DND-41 (cell line): ENCODE results near the gene PLXNA4.

Experiments used
- ATAC-seq: fragments of 200-7000 bp; cut with Tn5 transposase; 3 replicates; pipeline ENCODE4 v1.9.1; 2021; ENCODE audit warnings: low read depth; ENCODE audit not compliant: insufficient read depth
- DNase-seq: peaks from one replicate; pipeline ENCODE4 v3.0.0-alpha.2; 2020
- H2AFZ ChIP-seq: 2 replicates; pipeline ENCODE4 v1.6.0; 2012; ENCODE audit warnings: low read depth, low read length
- H3K27ac ChIP-seq: 2 replicates; pipeline ENCODE4 v1.5.1; 2012; ENCODE audit warnings: low read length, inconsistent platforms
- H3K27me3 ChIP-seq: fragments of 200-600 bp; sonication (generic); 2 replicates; pipeline ENCODE4 v1.6.0; 2012; ENCODE audit warnings: low read length, mild to moderate bottlenecking, inconsistent platforms; ENCODE audit not compliant: insufficient read depth, poor library complexity
- H3K36me3 ChIP-seq: 2 replicates; pipeline ENCODE4 v1.5.1; 2012; ENCODE audit warnings: low read length, inconsistent platforms; ENCODE audit not compliant: insufficient read depth
- H3K4me1 ChIP-seq: 2 replicates; pipeline ENCODE4 v1.5.1; 2012; ENCODE audit warnings: mild to moderate bottlenecking, low read length; ENCODE audit not compliant: insufficient read depth
- H3K4me2 ChIP-seq: 2 replicates; pipeline ENCODE4 v1.6.0; 2012; ENCODE audit warnings: mild to moderate bottlenecking, moderate library complexity, low read length, inconsistent platforms; ENCODE audit not compliant: insufficient read depth
- H3K4me3 ChIP-seq, 2 experiments: fragments of 200-600 bp in 1 of 2; shearing (Covaris generic) in 1 of 2; 2 replicates each; pipeline ENCODE4 v1.5.1; 2012 to 2016; ENCODE audit warnings: inconsistent platforms in 2 of 2, low read length in 2 of 2, mild to moderate bottlenecking in 2 of 2, low read depth in 1 of 2, moderate library complexity in 1 of 2
- H3K79me2 ChIP-seq: 2 replicates; pipeline ENCODE4 v1.6.0; 2012; ENCODE audit warnings: low read length, inconsistent platforms; ENCODE audit not compliant: insufficient read depth
- H3K9ac ChIP-seq: 2 replicates; pipeline ENCODE4 v1.6.0; 2012; ENCODE audit warnings: low read depth, mild to moderate bottlenecking, inconsistent platforms, low read length, moderate library complexity
- H3K9me3 ChIP-seq: 2 replicates; pipeline ENCODE4 v1.5.1; 2012; ENCODE audit warnings: low read length, moderate library complexity, mild to moderate bottlenecking, inconsistent platforms; ENCODE audit not compliant: insufficient read depth, severe bottlenecking
- H4K20me1 ChIP-seq: 2 replicates; pipeline ENCODE4 v1.6.0; 2012; ENCODE audit warnings: low read length; ENCODE audit not compliant: insufficient read depth
- CTCF ChIP-seq: IDR thresholded peaks from 2 replicates; pipeline ENCODE4 v1.5.1; 2012; ENCODE audit warnings: borderline replicate concordance, low read length, moderate library complexity, mild to moderate bottlenecking; ENCODE audit not compliant: poor library complexity, severe bottlenecking; ENCODE audit errors: extremely low read depth
- EZH2 ChIP-seq: IDR thresholded peaks from 3 replicates; pipeline ENCODE4 v1.6.1; 2012; ENCODE audit warnings: borderline replicate concordance, low read depth, mild to moderate bottlenecking, moderate library complexity, low read length, inconsistent platforms; ENCODE audit not compliant: severe bottlenecking

Gene PLXNA4

GRCh38 chr7:132574223-132574622 is 2.0 kb downstream of the PLXNA4 start:
- Histone ChIP-seq H2AFZ (no peak overlapping the region), H4K20me1 (no peaks in the 10 kb centered on the region), H3K27me3 (peaks cover 34% of the 10 kb centered on the region), H3K79me2 (no peaks in the 10 kb centered on the region), H3K4me2 (no peak overlapping the region), H3K4me3 (no peak overlapping the region), H3K27ac (no peak overlapping the region), H3K4me1 (no peaks in the 10 kb centered on the region), H3K9me3 (no peaks in the 10 kb centered on the region), H3K9ac (no peak overlapping the region), H3K36me3 (no peaks in the 10 kb centered on the region)
- DNase-seq: no peak
- no peak for ATAC-seq
- TF ChIP-seq EZH2 (no peak), CTCF (no peak)

GRCh38 chr7:132573251-132573955 is 2.9 kb downstream of the PLXNA4 start:
- H3K9me3 ChIP-seq: no peaks in the 10 kb centered on the region
- H3K79me2 ChIP-seq: no peaks in the 10 kb centered on the region
- no peaks in the 10 kb centered on the region for H3K4me1 ChIP-seq
- H3K9ac ChIP-seq: no peak overlapping the region
- no peak for ATAC-seq
- H3K4me3 ChIP-seq: no peak overlapping the region
- no peaks in the 10 kb centered on the region for H3K36me3 ChIP-seq
- no peak overlapping the region for H3K4me2 ChIP-seq
- peaks cover 34% of the 10 kb centered on the region for H3K27me3 ChIP-seq
- DNase-seq: no peak
- H3K27ac ChIP-seq: no peak overlapping the region
- no peak for TF ChIP-seq EZH2
- TF ChIP-seq CTCF: no peak
- no peak overlapping the region for H2AFZ ChIP-seq
- H4K20me1 ChIP-seq: no peaks in the 10 kb centered on the region

GRCh38 chr7:132572526-132572925 is 3.7 kb downstream of the PLXNA4 start:
- H4K20me1 ChIP-seq: no peaks in the 10 kb centered on the region
- H3K79me2 ChIP-seq: no peaks in the 10 kb centered on the region
- no peaks in the 10 kb centered on the region for H3K4me1 ChIP-seq
- ATAC-seq: no peak
- H2AFZ ChIP-seq: no peak overlapping the region
- TF ChIP-seq CTCF (no peak), EZH2 (no peak)
- H3K9ac ChIP-seq: no peak overlapping the region
- H3K9me3 ChIP-seq: no peaks in the 10 kb centered on the region
- no peak for DNase-seq
- no peak overlapping the region for H3K4me3 ChIP-seq
- H3K4me2 ChIP-seq: no peak overlapping the region
- H3K27me3 ChIP-seq: peaks cover 34% of the 10 kb centered on the region
- no peak overlapping the region for H3K27ac ChIP-seq
- H3K36me3 ChIP-seq: no peaks in the 10 kb centered on the region

GRCh38 chr7:132571970-132572369 is 4.3 kb downstream of the PLXNA4 start:
- H3K36me3 ChIP-seq: no peaks in the 10 kb centered on the region
- H3K4me1 ChIP-seq: no peaks in the 10 kb centered on the region
- no peak overlapping the region for H3K4me3 ChIP-seq
- no peaks in the 10 kb centered on the region for H3K79me2 ChIP-seq
- no peak overlapping the region for H2AFZ ChIP-seq
- peaks cover 38% of the 10 kb centered on the region for H3K27me3 ChIP-seq
- ATAC-seq (no peak), DNase-seq (no peak)
- no peak overlapping the region for H3K27ac ChIP-seq
- no peak overlapping the region for H3K9ac ChIP-seq
- H3K9me3 ChIP-seq: no peaks in the 10 kb centered on the region
- H4K20me1 ChIP-seq: no peaks in the 10 kb centered on the region
- no peak for TF ChIP-seq CTCF
- no peak for TF ChIP-seq EZH2
- no peak overlapping the region for H3K4me2 ChIP-seq
